CD14-positive monocyte (primary cell): ENCODE results near the gene RAB12. TPM values are rescaled to one million over a fixed set of nuclear protein-coding genes. Genes with fewer than 3 reads are reported as not detected.
"Not testable (repeated sequence)": the region's sequence is repeated elsewhere in the genome, so short reads cannot be mapped to it uniquely, and the experiment has no call there.

ENCODE experiments used
- DNase-seq, 3 donors: peaks; one replicate each; pipeline ENCODE4 v3.0.0-alpha.2; 2011 to 2022
- H2AFZ ChIP-seq: 2 replicates; pipeline ENCODE4 v1.6.0; 2012; ENCODE audit warnings: mild to moderate bottlenecking, low read depth, low read length, inconsistent platforms; ENCODE audit not compliant: insufficient read depth, poor library complexity, severe bottlenecking
- H3K27ac ChIP-seq, 2 donors: 1 replicate in 1 of 2; 2 replicates in 1 of 2; pipeline ENCODE4 v1.5.1; 2012 to 2013; ENCODE audit warnings: low read length in 2 of 2, control low read depth in 1 of 2, inconsistent platforms in 1 of 2, low read depth in 1 of 2, mild to moderate bottlenecking in 1 of 2
- H3K27me3 ChIP-seq, 2 donors: one replicate each; pipeline versions ENCODE4 v1.6.0 to v1.6.1; 2011 to 2013; ENCODE audit warnings: low read length in 2 of 2; ENCODE audit not compliant: control insufficient read depth in 2 of 2, insufficient read depth in 2 of 2
- H3K36me3 ChIP-seq, 2 donors: replicated peaks in 1 of 2; 1 replicate in 1 of 2; 2 replicates in 1 of 2; pipeline versions ENCODE4 v1.5.1 to v1.6.1; 2012 to 2013; ENCODE audit warnings: low read length in 2 of 2, control low read depth in 1 of 2, inconsistent platforms in 1 of 2, mild to moderate bottlenecking in 1 of 2; ENCODE audit not compliant: insufficient read depth in 2 of 2, control insufficient read depth in 1 of 2
- H3K4me1 ChIP-seq, 2 donors: 1 replicate in 1 of 2; 2 replicates in 1 of 2; pipeline versions ENCODE4 v1.5.1 to v1.6.1; 2012 to 2013; ENCODE audit warnings: low read length in 2 of 2, control low read depth in 1 of 2, inconsistent platforms in 1 of 2, mild to moderate bottlenecking in 1 of 2, moderate library complexity in 1 of 2; ENCODE audit not compliant: insufficient read depth in 2 of 2, control insufficient read depth in 1 of 2
- H3K4me2 ChIP-seq: replicated peaks from 2 replicates; pipeline ENCODE3; 2012; ENCODE audit warnings: low read length, moderate library complexity, mild to moderate bottlenecking; ENCODE audit not compliant: poor library complexity, severe bottlenecking; ENCODE audit errors: extremely low read depth
- H3K4me3 ChIP-seq, 3 experiments: fragments of 200-600 bp in 1 of 3; sonication (generic) in 1 of 3; replicated peaks in 1 of 3; 1 replicate in 2 of 3; 2 replicates in 1 of 3; pipeline ENCODE4 v1.5.1; 2011 to 2013; ENCODE audit warnings: low read length in 3 of 3, mild to moderate bottlenecking in 3 of 3, control low read depth in 2 of 3, low read depth in 2 of 3, inconsistent platforms in 1 of 3, moderate library complexity in 1 of 3
- H3K79me2 ChIP-seq: 2 replicates; pipeline ENCODE4 v1.6.0; 2012; ENCODE audit warnings: mild to moderate bottlenecking, control low read depth, inconsistent platforms, low read length, moderate library complexity; ENCODE audit not compliant: insufficient read depth
- H3K9ac ChIP-seq: 2 replicates; pipeline ENCODE4 v1.6.0; 2017; ENCODE audit warnings: low read length, mild to moderate bottlenecking; ENCODE audit not compliant: insufficient read depth, poor library complexity, severe bottlenecking
- H3K9me3 ChIP-seq, 2 donors: replicated peaks in 1 of 2; 1 replicate in 1 of 2; 2 replicates in 1 of 2; pipeline versions ENCODE4 v1.5.1 to v1.6.1; 2012 to 2013; ENCODE audit warnings: low read length in 2 of 2, control low read depth in 1 of 2; ENCODE audit not compliant: control insufficient read depth in 1 of 2, insufficient read depth in 1 of 2
- H4K20me1 ChIP-seq: 2 replicates; pipeline ENCODE4 v1.6.0; 2012; ENCODE audit warnings: mild to moderate bottlenecking, low read length, control low read depth, moderate library complexity; ENCODE audit not compliant: insufficient read depth
- H3K27ac Mint-ChIP-seq, 7 donors: one replicate each; pipeline ENCODE4 v1.8.0; 2020; ENCODE audit warnings: mild to moderate bottlenecking in 7 of 7, mixed read lengths in 7 of 7, moderate library complexity in 6 of 7, inconsistent platforms in 2 of 7
- H3K27me3 Mint-ChIP-seq, 3 donors: one replicate each; pipeline ENCODE4 v1.8.0; 2021 to 2022; ENCODE audit warnings: low read depth in 3 of 3, mild to moderate bottlenecking in 3 of 3, mixed read lengths in 3 of 3, moderate library complexity in 3 of 3, inconsistent platforms in 1 of 3
- H3K36me3 Mint-ChIP-seq, 2 donors: one replicate each; pipeline ENCODE4 v1.8.0; 2020; ENCODE audit warnings: mixed read lengths in 2 of 2, inconsistent platforms in 1 of 2, mild to moderate bottlenecking in 1 of 2
- H3K4me1 Mint-ChIP-seq: one replicate; pipeline ENCODE4 v1.8.0; 2020; ENCODE audit warnings: mild to moderate bottlenecking, mixed read lengths
- H3K4me3 Mint-ChIP-seq, 2 donors: one replicate each; pipeline ENCODE4 v1.8.0; 2020; ENCODE audit warnings: mild to moderate bottlenecking in 2 of 2, mixed read lengths in 2 of 2, moderate library complexity in 1 of 2
- H3K9me3 Mint-ChIP-seq, 7 donors: one replicate each; pipeline ENCODE4 v1.8.0; 2020 to 2022; ENCODE audit warnings: mixed read lengths in 7 of 7, mild to moderate bottlenecking in 6 of 7, moderate library complexity in 6 of 7, inconsistent platforms in 2 of 7
- whole genome bisulfite sequencing: methylation state at CpG from one replicate; pipeline ENCODE4 v1.1.5; 2013; ENCODE audit warnings: missing lambda C conversion rate; ENCODE audit not compliant: insufficient coverage; 5-methylcytosine and 5-hydroxymethylcytosine counted together
- intact Hi-C, 2 donors: fragments of 100-400 bp; cut with micrococcal nuclease; formaldehyde crosslinking; loops; one replicate each; pipeline versions ENCODE4 v1.15.0 to v1.15.1; 2023
- polyA plus RNA-seq, 3 donors: library from polyadenylated mRNA; depleted of rRNA in 1 of 3; unstranded in 2 of 3; stranded (reverse) in 1 of 3; fragments of 300-500 nt in 2 of 3; fragments of >200 nt in 1 of 3; fragmentation: Illumina TruSeq in 2 of 3; gene quantifications; 1 replicate in 2 of 3; 2 replicates in 1 of 3; pipeline ENCODE4 v1.2.3, GENCODE V29; 2012 to 2021
- TF ChIP-seq, protein P1 (sequence below): fragments of 200-600 bp; IDR thresholded peaks from one replicate; pipeline ENCODE4 v1.8.0; 2022; ENCODE audit warnings: antibody characterized with exemption, mild to moderate bottlenecking

The RAB12 gene
- polyA plus RNA-seq, 3 donors, result 0.15 to 22.1 (median 0.16) TPM

DNA sequence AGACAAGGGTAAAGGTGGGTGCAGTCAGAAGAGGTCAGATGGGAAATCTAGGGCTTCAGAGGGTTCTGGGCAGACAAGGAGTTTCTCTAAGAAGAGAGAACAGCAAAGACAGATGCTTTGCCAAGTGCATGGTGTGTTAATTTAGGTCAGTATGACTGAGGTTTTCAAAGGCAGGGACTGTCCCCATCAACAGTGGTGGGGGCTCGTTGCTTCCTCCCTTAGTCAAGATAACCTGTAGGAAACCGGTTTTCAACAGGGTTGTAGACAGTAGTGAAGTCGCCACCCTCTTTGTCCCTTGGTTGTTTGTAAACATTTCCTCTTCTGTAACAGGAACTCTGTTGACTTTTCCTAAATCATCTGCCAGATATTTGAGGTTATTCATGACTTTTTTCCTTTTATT, 11.6 kb downstream of the RAB12 start:
- H3K27me3 Mint-ChIP-seq, result peaks cover 0 to 2% (median 1%) of the 10 kb centered on the region in 3 donors
- H3K36me3 Mint-ChIP-seq, result peaks cover 28 to 30% of the 10 kb centered on the region in 2 donors
- no peaks in the 10 kb centered on the region for H3K9me3 Mint-ChIP-seq
- TF ChIP-seq, protein P1, sequence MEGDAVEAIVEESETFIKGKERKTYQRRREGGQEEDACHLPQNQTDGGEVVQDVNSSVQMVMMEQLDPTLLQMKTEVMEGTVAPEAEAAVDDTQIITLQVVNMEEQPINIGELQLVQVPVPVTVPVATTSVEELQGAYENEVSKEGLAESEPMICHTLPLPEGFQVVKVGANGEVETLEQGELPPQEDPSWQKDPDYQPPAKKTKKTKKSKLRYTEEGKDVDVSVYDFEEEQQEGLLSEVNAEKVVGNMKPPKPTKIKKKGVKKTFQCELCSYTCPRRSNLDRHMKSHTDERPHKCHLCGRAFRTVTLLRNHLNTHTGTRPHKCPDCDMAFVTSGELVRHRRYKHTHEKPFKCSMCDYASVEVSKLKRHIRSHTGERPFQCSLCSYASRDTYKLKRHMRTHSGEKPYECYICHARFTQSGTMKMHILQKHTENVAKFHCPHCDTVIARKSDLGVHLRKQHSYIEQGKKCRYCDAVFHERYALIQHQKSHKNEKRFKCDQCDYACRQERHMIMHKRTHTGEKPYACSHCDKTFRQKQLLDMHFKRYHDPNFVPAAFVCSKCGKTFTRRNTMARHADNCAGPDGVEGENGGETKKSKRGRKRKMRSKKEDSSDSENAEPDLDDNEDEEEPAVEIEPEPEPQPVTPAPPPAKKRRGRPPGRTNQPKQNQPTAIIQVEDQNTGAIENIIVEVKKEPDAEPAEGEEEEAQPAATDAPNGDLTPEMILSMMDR, result no peak
- peak overlapping the region; percentile 0 to 82 for H3K27ac ChIP-seq
- peaks cover 90% of the 10 kb centered on the region for H3K79me2 ChIP-seq
- H3K4me3 Mint-ChIP-seq, result no peak overlapping the region
- peak overlapping the region; percentile 15 to 95 (median 53) for H3K27ac Mint-ChIP-seq
- DNase-seq, result no peak
- no peak overlapping the region for H2AFZ ChIP-seq
- intact Hi-C loops, result no loop called here
- H3K27me3 ChIP-seq, result no peaks in the 10 kb centered on the region
- no peak overlapping the region for H3K4me2 ChIP-seq
- H3K9ac ChIP-seq, result no peak overlapping the region
- H3K9me3 ChIP-seq, result no peaks in the 10 kb centered on the region
- peaks cover 70% of the 10 kb centered on the region for H3K4me1 Mint-ChIP-seq
- peaks cover 5 to 13% of the 10 kb centered on the region in 2 donors for H3K36me3 ChIP-seq
- H3K4me3 ChIP-seq, result no peak overlapping the region
- H3K4me1 ChIP-seq, result peaks cover 38 to 51% of the 10 kb centered on the region in 2 donors
- peaks cover 80% of the 10 kb centered on the region for H4K20me1 ChIP-seq
- no CpG with 5 or more reads among the region's 3 CpGs for WGBS

DNA sequence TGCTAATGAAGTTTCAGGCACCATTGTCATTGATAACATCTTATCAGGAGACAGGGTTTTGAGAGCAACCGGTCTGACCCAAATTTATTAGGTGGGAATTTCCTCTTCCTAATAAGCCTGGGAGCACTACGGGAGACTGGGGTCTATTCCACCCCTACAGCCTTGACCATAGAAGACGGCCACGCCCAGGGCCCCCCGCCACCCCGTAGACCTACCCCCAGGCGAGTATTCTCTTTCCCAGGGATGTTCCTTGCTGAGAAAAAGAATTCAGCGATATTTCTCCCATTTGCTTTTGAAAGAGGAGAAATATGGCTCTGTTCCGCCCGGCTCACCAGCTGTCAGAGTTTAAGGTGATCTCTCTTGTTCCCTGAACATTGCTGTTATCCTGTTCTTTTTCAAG, 13.4 kb downstream of the RAB12 start:
- H3K9ac ChIP-seq, H3K9me3 Mint-ChIP-seq, H3K4me2 ChIP-seq, intact Hi-C loops, H3K27me3 Mint-ChIP-seq, H2AFZ ChIP-seq, H3K9me3 ChIP-seq, DNase-seq, H3K4me3 ChIP-seq, H3K27me3 ChIP-seq: not testable (repeated sequence)
- H3K36me3 Mint-ChIP-seq, result peaks cover 38 to 43% of the 10 kb centered on the region in 2 donors
- peaks cover 21 to 31% of the 10 kb centered on the region in 2 donors for H3K36me3 ChIP-seq
- WGBS, result no CpG with 5 or more reads among the region's 10 CpGs
- peaks cover 80% of the 10 kb centered on the region for H4K20me1 ChIP-seq
- H3K4me3 Mint-ChIP-seq, result peak overlapping the region in 1 of 2 donors; percentile 89
- H3K4me1 Mint-ChIP-seq, result peaks cover 58% of the 10 kb centered on the region
- H3K27ac ChIP-seq, result peak overlapping the region; percentile 21 to 82
- peaks cover 31 to 46% of the 10 kb centered on the region in 2 donors for H3K4me1 ChIP-seq
- peaks cover 89% of the 10 kb centered on the region for H3K79me2 ChIP-seq
- peak overlapping the region; percentile 95 to 98 (median 97) for H3K27ac Mint-ChIP-seq
